Tibial nerve (tissue), 4 donors: ENCODE data around the gene KAT2A. TPM values are rescaled to one million over a fixed set of nuclear protein-coding genes. Genes with fewer than 3 reads are reported as not detected.

Source experiments
- DNase-seq, 2 donors: peaks; one replicate each; pipeline ENCODE4 v3.0.0-alpha.2; 2019; ENCODE audit warnings: low spot score in 2 of 2
- H3K27ac ChIP-seq, 4 donors: fragments of 200-600 bp; sonication (generic) in 3 of 4; one replicate each; pipeline ENCODE4 v1.5.1; 2017 to 2019; ENCODE audit warnings: mild to moderate bottlenecking in 1 of 4
- H3K27me3 ChIP-seq, 2 donors: fragments of 200-600 bp; sonication (generic) in 1 of 2; one replicate each; pipeline versions ENCODE4 v1.5.1 to v1.6.0; 2017 to 2019
- H3K36me3 ChIP-seq, 3 donors: fragments of 200-600 bp; sonication (generic); one replicate each; pipeline ENCODE4 v1.5.1; 2018 to 2019
- H3K4me1 ChIP-seq, 4 donors: fragments of 200-600 bp; sonication (generic) in 3 of 4; one replicate each; pipeline ENCODE4 v1.5.1; 2017 to 2019
- H3K4me3 ChIP-seq, 4 donors: fragments of 200-600 bp; sonication (generic) in 3 of 4; one replicate each; pipeline ENCODE4 v1.5.1; 2017 to 2019; ENCODE audit warnings: mild to moderate bottlenecking in 1 of 4, moderate library complexity in 1 of 4
- H3K9me3 ChIP-seq, 4 donors: fragments of 200-600 bp; sonication (generic) in 3 of 4; one replicate each; pipeline ENCODE4 v1.5.1; 2017 to 2019
- CTCF ChIP-seq, 5 experiments: fragments of 200-600 bp in 3 of 5; fragments of 450-650 bp in 2 of 5; sonication (generic) in 3 of 5; IDR thresholded peaks; one replicate each; pipeline ENCODE4 v1.5.1; 2016 to 2019; ENCODE audit warnings: antibody characterized with exemption in 5 of 5, mild to moderate bottlenecking in 3 of 5, moderate library complexity in 2 of 5
- EP300 ChIP-seq, 2 donors: sonication (generic); formaldehyde crosslinking; IDR thresholded peaks; one replicate each; pipeline ENCODE4 v1.6.1; 2017; ENCODE audit warnings: antibody characterized with exemption in 2 of 2, mild to moderate bottlenecking in 1 of 2
- POLR2A ChIP-seq, 2 donors: fragments of 450-650 bp; IDR thresholded peaks; one replicate each; pipeline ENCODE4 v1.6.1; 2017; ENCODE audit warnings: antibody characterized with exemption in 2 of 2, mild to moderate bottlenecking in 2 of 2, moderate library complexity in 2 of 2
- WGBS, 2 donors: methylation state at CpG; one replicate each; pipeline ENCODE4 v1.1.5; 2018; 5-methylcytosine and 5-hydroxymethylcytosine counted together
- total RNA-seq, 4 donors: library from RNA; depleted of rRNA; stranded (reverse); fragments of >200 nt; gene quantifications; one replicate each; pipeline ENCODE4 v1.1.0, GENCODE V29; 2016

The KAT2A gene
- total RNA-seq, 4 donors from 2014 or later = 92.2 to 143 (median 105) TPM

- H3K27ac ChIP-seq = no peak overlapping the region
- H3K9me3 ChIP-seq = no peaks in the 10 kb centered on the region
- 87 to 96% methylated on average over 2 of the region's 2 CpGs for WGBS, 2 donors
- peaks cover 0 to 30% (median 3%) of the 10 kb centered on the region in 4 donors for H3K4me1 ChIP-seq
- no peak for DNase-seq
- no peak overlapping the region for H3K4me3 ChIP-seq
- H3K27me3 ChIP-seq = no peaks in the 10 kb centered on the region
- TF ChIP-seq POLR2A (IDR thresholded peaks at IDR 0.05) (no peak), CTCF (IDR thresholded peaks at IDR 0.05) (no peak), EP300 (IDR thresholded peaks at IDR 0.05) (no peak)
- H3K36me3 ChIP-seq = peaks cover 0 to 58% (median 0%) of the 10 kb centered on the region in 3 donors
Observed at GRCh38 chr17:42106009-42106408, 15.2 kb downstream of the KAT2A start.

DNA sequence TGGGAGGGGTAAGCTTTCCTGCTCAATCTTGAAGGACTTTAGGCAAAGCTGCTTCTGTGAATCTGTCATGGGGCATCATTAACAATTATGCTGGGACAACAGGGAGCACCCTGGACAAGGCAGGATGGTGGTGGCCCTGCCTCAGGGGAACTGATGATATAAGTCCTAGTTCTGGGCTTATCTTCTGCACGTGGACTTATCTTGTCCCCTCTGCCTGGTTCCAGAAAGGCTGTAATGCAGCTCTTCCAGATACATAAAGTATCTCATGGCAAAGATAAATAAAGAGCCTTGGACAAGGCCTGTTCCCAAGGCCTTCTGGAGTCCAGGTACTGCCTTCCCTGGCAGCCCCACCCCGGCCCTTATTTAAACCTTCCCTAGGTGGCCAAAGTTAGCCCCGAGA, 16.9 kb downstream of the KAT2A start:
- TF ChIP-seq EP300 (IDR thresholded peaks at IDR 0.05) = no peak
- TF ChIP-seq POLR2A (IDR thresholded peaks at IDR 0.05) = no peak
- TF ChIP-seq CTCF (IDR thresholded peaks at IDR 0.05) = no peak
- peaks cover 0 to 50% (median 0%) of the 10 kb centered on the region in 3 donors for H3K36me3 ChIP-seq
- peaks cover 0 to 22% (median 2%) of the 10 kb centered on the region in 4 donors for H3K4me1 ChIP-seq
- no peaks in the 10 kb centered on the region for H3K27me3 ChIP-seq
- WGBS, 2 donors = 85 to 94% methylated on average over 3 of the region's 3 CpGs
- H3K9me3 ChIP-seq = no peaks in the 10 kb centered on the region
- no peak for DNase-seq
- H3K4me3 ChIP-seq = no peak overlapping the region
- no peak overlapping the region for H3K27ac ChIP-seq

- Histone ChIP-seq H3K9me3 (no peaks in the 10 kb centered on the region), H3K27ac (no peak overlapping the region), H3K36me3 (peaks cover 0 to 42% (median 0%) of the 10 kb centered on the region in 3 donors), H3K27me3 (peaks cover 0 to 3% of the 10 kb centered on the region in 2 donors), H3K4me1 (peaks cover 0 to 24% (median 3%) of the 10 kb centered on the region in 4 donors), H3K4me3 (no peak overlapping the region)
- 75 to 79% methylated on average over 5 to 11 of the region's 11 CpGs for WGBS, 2 donors
- no peak for TF ChIP-seq EP300 (IDR thresholded peaks at IDR 0.05)
- no peak for TF ChIP-seq POLR2A (IDR thresholded peaks at IDR 0.05)
- no peak for TF ChIP-seq CTCF (IDR thresholded peaks at IDR 0.05)
- no peak for DNase-seq
Observed at GRCh38 chr17:42103221-42103954, 17.8 kb downstream of the KAT2A start.

- TF ChIP-seq POLR2A (IDR thresholded peaks at IDR 0.05) (no peak), EP300 (IDR thresholded peaks at IDR 0.05) (no peak), CTCF (IDR thresholded peaks at IDR 0.05) (peak; percentile 63 to 84 (median 79))
- Histone ChIP-seq H3K36me3 (peaks cover 0 to 33% (median 0%) of the 10 kb centered on the region in 3 donors), H3K4me1 (peaks cover 0 to 21% (median 12%) of the 10 kb centered on the region in 4 donors), H3K27ac (no peak overlapping the region), H3K4me3 (no peak overlapping the region), H3K27me3 (peaks cover 0 to 19% of the 10 kb centered on the region in 2 donors), H3K9me3 (no peaks in the 10 kb centered on the region)
- DNase-seq = peak; percentile 63 to 86
- WGBS, 2 donors = 25 to 30% methylated on average over 12 to 14 of the region's 14 CpGs
Observed at GRCh38 chr17:42101513-42102292, 19.5 kb downstream of the KAT2A start.
